Iris pigment epithelial cell (primary cell): ENCODE measurements around the gene GALNT17.

Experiments
- DNase-seq: peaks from one replicate; pipeline ENCODE4 v3.0.0-alpha.2; 2011; ENCODE audit warnings: low read depth

GALNT17 gene

DNA sequence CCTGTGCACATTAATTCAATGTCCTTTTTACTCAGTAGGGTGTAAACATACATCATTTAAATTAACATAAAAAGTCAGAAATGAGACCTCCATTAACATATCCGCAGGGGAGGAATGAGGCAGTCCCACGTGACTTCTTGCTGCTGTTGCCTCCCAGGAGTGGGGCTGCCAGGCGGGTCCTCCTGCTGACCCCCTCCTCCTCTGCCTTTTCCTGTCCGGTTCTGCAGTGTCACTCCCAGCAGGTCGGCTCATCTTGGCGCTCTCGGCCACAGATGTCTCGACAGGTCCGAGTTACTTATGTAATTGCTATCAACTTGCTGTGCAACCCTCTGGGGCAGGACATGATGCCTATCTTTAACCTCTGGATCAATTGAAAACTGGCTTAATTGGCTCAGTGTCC, 329.6 kb downstream of the GALNT17 start:
- DNase-seq, result no peak

DNA sequence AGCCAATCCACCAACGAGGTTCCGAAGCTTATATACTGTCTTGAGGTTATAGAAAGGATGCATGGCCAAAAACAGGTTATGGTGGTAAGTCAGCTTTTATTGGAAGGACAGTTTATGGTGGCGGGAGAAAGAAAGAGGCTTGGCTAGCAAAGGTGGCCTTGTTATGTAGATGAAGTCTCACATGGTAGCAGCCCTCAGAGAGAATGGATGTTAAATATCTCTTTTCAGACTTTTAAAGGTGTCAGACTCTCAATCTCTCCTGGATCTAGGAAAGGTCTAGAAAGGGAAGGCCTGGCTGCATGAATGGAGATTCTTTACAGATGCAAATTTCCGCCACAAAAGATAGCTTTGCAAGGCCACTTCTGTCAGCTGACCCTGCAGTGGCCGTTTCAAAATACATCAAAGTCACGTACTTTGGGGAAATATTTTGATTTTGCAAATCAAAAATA, 333.8 kb downstream of the GALNT17 start:
- DNase-seq, result no peak

- no peak for DNase-seq
Observed at GRCh38 chr7:71466448-71467145, 334.7 kb downstream of the GALNT17 start.

GRCh38 chr7:71470326-71470725, 338.4 kb downstream of the GALNT17 start:
- DNase-seq, result no peak

DNA sequence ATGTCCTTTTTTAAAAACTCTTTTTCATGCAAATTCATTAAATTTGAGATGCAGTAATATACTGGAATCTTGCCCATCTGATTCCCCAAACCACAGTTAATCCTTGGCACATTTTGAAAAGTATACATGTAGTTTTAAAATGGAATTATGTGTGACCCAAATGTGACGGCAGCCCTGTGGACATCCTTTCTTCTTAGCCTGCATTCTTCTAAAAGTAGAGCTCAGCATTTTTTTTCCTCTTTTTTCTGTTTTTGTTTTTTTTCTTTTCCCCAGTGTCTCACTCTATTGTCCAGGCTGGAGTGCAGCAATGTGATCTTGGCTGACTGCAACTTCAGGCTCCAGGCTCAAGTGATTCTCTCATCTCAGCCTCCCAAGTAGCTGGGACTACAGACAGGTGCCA, 338.9 kb downstream of the GALNT17 start:
- no peak for DNase-seq

- no peak for DNase-seq
Observed at GRCh38 chr7:71472962-71473361, 341.0 kb downstream of the GALNT17 start.

GRCh38 chr7:71473366-71473967, 341.5 kb downstream of the GALNT17 start:
- DNase-seq, result no peak

DNA sequence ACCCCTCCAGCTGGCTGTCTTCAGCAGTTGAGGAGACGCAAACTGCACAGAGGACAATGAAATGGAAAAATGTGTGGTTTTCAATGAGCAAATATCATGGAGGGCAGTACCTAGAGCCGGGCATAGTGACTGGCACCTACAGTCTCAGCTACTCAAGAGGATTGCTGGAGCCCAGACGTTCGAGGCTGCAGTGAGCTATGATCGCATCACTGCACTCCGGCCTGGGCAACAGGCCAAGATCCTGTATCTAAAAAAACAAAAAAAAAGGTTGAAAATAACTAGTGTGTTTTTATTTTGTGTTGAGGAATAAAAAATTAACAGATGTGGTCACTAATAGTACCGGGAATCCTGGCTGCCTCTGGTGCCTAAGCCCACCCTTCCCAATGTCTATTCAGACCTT, 345.5 kb downstream of the GALNT17 start:
- no peak for DNase-seq

- no peak for DNase-seq
Observed at GRCh38 chr7:71479231-71479630, 347.3 kb downstream of the GALNT17 start.

DNA sequence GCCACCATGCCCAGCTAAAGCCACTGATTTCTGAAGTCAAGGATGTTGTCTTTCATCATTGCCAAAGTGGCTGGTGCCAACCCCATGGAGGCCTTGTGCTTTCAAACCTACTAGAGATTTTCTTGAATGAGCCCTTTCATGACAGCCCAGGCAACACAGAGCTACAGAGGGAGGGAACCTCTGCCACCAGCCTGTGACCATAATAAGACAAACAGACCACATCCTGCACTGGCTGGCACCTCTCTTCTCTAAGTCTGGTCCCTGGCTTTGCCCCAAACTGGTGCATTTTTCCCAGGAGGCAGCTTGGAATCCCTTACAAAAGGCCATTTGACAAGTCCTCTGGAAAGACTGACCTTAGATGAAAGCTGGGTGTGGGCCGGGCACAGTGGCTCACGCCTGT, 348.8 kb downstream of the GALNT17 start:
- no peak for DNase-seq

GRCh38 chr7:71482284-71482683, 350.3 kb downstream of the GALNT17 start:
- no peak for DNase-seq

DNA sequence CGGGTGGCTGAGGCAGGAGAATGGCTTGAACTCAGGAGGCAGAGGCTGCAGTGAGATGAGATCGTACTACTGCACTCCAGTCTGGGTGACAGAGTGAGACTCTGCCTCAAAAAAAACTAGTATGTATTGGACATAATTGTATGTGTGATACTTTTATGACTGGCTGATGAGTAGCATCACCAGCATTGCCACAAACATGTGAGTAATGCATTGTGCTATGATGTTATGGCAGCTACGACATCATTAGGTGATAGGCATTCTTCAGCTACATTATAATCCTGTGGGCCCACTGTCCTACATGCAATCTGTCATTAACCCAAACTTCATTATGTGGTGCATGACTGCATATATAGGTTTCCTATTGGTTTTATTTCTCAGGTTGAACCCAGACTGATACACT, 352.4 kb downstream of the GALNT17 start:
- no peak for DNase-seq

GRCh38 chr7:71485586-71485985, 353.6 kb downstream of the GALNT17 start:
- no peak for DNase-seq

- DNase-seq, result no peak
Observed at GRCh38 chr7:71486414-71486813, 354.5 kb downstream of the GALNT17 start.

DNA sequence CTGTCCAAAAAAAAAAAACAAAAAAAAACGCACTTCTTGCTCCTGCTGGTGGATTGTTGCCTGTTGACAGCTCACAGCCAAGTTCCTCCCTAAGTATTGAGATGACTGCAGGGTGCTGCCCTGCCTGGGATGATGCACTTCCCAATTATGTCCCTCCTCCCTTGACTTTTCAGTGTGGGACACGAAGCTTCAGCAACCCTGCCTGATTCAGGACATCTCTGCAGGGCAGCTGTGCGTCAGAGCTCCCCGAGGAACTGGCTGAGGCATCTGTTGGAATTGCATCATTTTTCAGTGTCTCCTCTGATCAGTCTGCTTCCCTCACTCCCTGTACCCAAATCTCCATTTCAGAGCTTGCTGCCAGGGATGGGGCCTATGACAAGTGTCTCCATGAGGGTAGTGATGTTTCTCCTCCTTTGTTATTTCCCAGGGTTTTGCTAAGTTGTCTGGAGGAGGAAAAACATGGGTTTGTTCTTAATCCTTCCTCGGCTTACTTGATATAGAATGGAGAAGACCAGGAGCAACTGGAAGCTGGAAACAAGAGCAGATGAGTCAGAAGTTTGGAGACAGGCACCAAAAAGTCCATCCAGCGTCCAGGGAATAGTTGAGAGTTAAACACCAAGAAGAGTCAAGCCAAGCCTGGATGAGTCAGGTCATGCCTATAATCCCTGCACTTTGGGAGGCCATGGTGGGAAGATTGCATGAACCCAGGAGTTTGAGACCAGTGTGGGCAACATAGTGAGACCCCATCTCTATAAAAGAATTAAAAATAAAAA, 355.1 kb downstream of the GALNT17 start:
- DNase-seq, result peak; percentile 36

GRCh38 chr7:71488308-71488707, 356.4 kb downstream of the GALNT17 start:
- DNase-seq, result peak; percentile 23

GRCh38 chr7:71491336-71491735, 359.4 kb downstream of the GALNT17 start:
- DNase-seq, result no peak

- no peak for DNase-seq
Observed at GRCh38 chr7:71495828-71496227, 363.9 kb downstream of the GALNT17 start.

DNA sequence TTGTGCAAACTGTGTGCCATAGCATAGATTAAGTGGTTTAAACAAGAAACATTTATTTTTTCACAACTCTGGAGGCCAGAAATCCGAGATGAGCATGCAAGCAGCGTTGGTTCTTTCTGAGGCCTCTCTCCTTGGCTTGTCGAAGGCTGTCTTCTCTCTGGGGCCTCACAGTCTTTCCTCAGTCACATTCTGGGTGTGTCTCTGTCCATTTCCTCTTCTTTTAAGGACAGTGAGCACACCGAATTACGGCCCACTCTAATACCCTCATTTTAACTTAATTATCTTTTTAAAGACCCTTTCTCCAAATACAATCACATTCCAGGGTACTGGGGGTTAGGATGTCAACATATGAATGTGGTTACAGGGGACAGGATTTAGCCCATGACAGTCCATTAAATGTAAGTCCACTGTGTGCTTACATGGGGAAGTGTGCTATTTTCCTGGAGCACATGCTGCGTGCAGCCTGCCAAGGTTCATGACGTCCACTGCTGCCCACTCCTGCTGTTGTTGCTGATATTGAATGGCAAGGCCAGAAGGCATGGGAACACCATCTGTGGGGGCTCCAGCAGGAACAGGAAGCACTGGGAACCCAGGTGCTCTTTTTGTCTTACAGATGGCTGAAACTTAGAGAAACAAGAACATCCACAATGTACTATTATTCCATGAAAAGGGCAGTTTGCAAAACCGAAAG, 365.5 kb downstream of the GALNT17 start:
- DNase-seq, result no peak

GRCh38 chr7:71498381-71498780, 366.4 kb downstream of the GALNT17 start:
- no peak for DNase-seq

DNA sequence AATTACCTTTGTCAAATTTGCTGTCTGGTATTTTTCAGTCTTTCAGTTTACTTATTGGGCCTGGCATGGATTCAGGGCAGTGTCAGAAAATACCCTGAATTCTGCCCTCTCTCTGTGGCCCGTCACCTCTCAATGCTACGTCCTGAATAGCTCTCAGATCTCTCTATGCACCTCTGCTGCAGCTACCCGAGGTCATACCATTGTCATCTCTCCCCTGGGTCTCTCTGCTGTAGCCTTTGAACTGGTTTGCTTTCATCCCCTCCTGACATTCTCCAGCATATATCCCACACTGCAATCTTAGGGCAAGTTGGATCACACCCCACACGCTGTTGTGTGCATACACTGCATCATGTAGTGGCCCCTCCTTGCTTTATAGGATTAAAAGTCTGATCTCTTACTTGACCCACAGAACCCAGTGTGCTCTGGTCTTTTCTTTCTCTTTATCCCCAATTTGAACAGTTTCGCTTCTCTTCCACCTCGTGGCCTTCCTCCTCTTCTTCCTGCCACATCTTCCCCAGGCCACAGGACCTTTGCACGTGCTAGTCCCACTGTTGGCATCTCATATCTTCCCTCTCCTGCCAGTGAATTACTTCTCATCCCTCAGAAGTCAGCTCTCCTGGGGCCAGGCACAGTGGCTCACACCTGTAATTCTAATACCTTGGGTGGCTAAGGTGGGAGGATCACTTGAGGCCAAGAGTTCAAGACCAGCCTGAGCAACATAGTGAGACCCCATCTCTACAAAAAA, 372.9 kb downstream of the GALNT17 start:
- no peak for DNase-seq

DNA sequence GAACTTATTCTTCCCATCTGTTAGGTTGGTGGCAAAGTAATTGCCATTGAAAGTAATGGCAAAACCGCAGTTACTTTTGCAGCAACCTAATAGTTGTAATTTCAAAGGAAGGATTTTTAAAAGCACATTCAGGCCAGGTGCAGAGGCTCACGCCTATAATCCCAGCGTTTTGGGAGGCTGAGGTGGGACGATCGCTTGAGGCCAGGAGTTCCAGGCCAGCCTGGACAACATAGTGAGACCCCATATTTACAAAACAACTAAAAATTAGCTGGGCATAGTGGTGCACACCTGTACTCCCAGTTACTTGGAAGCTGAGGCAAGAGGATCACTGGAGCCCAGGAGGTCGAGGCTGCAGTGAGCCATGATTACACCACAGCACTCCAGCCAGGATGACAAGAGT, 374.9 kb downstream of the GALNT17 start:
- DNase-seq, result no peak
